ENCODE measurements around the gene SLC25A25. TPM values are rescaled to one million over a fixed set of nuclear protein-coding genes. Genes with fewer than 3 reads are reported as not detected.
"Not testable (repeated sequence)": the region's sequence is repeated elsewhere in the genome, so short reads cannot be mapped to it uniquely, and the experiment has no call there.

SLC25A25 gene
- total and polyA plus RNA-seq, 11 donors = 1.7 to 15.1 (median 6.7) TPM

DNA sequence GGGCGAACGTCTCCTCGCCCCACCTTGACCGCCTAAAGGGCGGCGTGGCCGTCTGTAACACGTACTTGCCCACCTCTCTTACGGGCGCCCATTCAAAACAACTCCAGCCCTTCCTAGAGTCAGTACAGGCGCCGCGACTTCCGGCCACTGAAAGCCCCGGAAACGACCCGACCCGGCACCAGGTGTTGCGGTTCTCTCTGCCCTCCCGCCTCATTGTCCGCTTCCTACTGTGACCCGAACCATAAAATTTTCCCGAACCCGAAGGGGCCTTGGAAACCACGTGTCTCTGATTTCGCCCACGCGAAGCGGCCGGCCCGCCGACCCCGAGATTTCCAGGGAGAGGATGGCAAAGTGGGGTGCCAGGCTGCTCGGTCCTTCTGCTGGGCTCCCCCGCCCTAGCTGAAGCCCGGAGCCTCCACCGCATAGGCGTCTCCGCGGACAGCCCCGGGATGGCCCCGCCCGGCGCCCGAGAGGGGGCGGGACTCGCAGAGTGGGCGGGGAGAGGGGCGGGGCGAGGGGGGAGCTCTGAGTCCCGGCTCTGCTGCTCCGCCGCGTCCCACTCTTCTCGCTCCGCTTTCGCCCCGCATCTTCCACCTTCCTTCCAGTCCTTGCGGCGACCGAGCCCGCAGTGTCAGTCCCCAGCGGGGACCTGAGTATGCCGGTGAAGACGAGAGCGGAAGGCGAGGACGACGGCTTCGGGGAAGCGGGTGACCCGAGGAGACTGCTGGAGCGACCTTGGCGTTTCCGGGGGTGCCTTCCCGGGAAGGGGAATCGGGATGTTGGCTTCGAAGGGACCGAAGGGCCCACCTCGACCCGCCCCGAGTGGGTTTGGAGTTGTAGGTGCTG lies 60.2 kb downstream of the SLC25A25 start:
- H3K4me1 ChIP-seq = peaks cover 3 to 45% (median 33%) of the 10 kb centered on the region in 12 donors
- peaks cover 0 to 4% (median 0%) of the 10 kb centered on the region in 12 donors for H3K9me3 ChIP-seq
- peak; percentile 80 to 91 (median 87) for DNase-seq
- H3K4me3 ChIP-seq = peak overlapping the region; percentile 53 to 99 (median 94)
- intact Hi-C loops (cut with DNase I) = loop anchor here in 2 of 10 donors (2.0 kb wide), 2 partner anchors 29 to 33 kb away; partner anchors contain the start of gene BBLN (in 1 of the 2)
- H3K27me3 ChIP-seq = no peaks in the 10 kb centered on the region
- 0 to 1% (median 1%) methylated on average over 37 to 82 of the region's 82 CpGs for WGBS, 4 donors
- peak overlapping the region; percentile 91 to 100 (median 98) for H3K27ac ChIP-seq
- H3K36me3 ChIP-seq = peaks cover 0 to 18% (median 14%) of the 10 kb centered on the region in 9 donors
- TF ChIP-seq POLR2A (IDR thresholded peaks at IDR 0.05) = peak in 1 of 2 donors; percentile 54
- TF ChIP-seq, protein P1, sequence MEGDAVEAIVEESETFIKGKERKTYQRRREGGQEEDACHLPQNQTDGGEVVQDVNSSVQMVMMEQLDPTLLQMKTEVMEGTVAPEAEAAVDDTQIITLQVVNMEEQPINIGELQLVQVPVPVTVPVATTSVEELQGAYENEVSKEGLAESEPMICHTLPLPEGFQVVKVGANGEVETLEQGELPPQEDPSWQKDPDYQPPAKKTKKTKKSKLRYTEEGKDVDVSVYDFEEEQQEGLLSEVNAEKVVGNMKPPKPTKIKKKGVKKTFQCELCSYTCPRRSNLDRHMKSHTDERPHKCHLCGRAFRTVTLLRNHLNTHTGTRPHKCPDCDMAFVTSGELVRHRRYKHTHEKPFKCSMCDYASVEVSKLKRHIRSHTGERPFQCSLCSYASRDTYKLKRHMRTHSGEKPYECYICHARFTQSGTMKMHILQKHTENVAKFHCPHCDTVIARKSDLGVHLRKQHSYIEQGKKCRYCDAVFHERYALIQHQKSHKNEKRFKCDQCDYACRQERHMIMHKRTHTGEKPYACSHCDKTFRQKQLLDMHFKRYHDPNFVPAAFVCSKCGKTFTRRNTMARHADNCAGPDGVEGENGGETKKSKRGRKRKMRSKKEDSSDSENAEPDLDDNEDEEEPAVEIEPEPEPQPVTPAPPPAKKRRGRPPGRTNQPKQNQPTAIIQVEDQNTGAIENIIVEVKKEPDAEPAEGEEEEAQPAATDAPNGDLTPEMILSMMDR (IDR thresholded peaks at IDR 0.05) = no peak
- ATAC-seq = peak; percentile 86 to 92 (median 88)

DNA sequence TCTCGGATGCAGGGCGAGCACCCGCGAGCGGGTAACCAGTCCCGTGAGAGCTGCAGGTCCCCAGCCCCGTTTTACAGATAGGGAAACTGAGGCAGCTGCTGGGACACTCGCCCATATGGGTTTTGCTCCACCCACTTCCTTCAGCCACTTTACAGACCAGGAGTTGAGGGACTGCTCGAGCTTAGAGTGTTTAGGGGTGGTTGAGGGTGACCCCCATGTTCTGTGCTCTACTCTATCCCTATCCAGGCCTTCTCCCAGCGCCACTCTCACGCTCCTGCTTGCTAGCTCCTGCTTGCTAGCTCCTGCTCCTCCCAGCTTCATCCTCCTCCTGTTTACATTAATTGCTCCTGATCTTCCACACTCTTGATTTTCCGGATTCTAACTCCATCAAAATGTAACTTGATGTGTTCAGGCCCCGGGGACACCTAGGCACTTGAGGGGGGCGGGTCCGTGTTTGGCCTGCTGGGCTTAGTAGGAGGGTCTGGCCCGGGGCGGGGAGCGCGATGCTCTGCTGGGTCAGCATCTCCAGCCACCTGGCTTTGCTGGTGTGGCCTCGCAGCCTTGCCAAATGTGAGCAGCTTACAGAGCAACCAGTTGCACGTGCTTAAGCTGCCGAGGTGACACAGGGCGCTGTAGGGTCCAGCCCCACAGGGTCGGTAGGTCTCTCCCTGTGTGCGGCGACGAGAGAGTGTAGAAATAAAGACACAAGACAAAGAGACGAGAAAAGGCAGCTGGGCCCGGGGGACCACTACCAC lies 61.0 kb downstream of the SLC25A25 start:
- peak overlapping the region; percentile 53 to 99 (median 94) for H3K4me3 ChIP-seq
- H3K27me3 ChIP-seq = no peaks in the 10 kb centered on the region
- ATAC-seq (no peak), DNase-seq (peak in 2 of 5 donors; percentile 33 to 59)
- intact Hi-C loops (cut with DNase I) = loop anchor here in 1 of 10 donors (2.0 kb wide), 1 partner anchor 32 kb away; the partner anchor contains the start of gene BBLN
- peaks cover 0 to 10% (median 6%) of the 10 kb centered on the region in 9 donors for H3K36me3 ChIP-seq
- TF ChIP-seq, protein P1 (IDR thresholded peaks at IDR 0.05) = no peak
- TF ChIP-seq POLR2A (IDR thresholded peaks at IDR 0.05) = no peak
- WGBS, 4 donors = 62 to 69% (median 66%) methylated on average over 27 to 29 of the region's 29 CpGs
- H3K4me1 ChIP-seq = peaks cover 3 to 45% (median 33%) of the 10 kb centered on the region in 12 donors
- H3K9me3 ChIP-seq = peaks cover 0 to 7% (median 0%) of the 10 kb centered on the region in 12 donors
- peak overlapping the region; percentile 91 to 100 (median 98) for H3K27ac ChIP-seq

DNA sequence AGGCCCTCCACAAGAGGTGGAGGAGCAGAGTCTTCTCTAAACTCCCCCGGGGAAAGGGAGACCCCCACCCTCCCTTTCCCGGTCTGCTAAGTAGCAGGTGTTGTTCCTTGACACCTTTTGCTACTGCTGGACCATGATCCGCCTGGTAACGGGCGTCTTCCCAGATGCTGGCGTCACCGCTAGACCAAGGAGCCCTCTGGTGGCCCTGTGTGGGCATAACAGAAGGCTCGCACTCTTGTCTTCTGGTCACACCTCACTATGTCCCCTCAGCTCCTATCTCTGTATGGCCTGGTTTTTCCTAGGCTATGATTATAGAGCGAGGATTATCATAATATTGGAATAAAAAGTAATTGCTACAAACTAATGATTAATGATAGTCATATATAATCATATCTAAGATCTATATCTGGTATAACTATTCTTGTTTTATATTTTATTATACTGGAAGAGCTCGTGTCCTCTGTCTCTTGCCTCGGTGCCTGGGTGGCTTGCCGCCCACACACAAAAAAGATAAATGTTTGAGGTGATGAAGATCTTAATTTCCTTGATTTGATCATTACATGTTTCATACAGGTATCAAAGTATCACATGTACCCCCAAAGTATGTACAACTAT lies 62.1 kb downstream of the SLC25A25 start:
- DNase-seq = peak in 3 of 5 donors; percentile 49 to 71 (median 60)
- peaks cover 3 to 41% (median 30%) of the 10 kb centered on the region in 12 donors for H3K4me1 ChIP-seq
- intact Hi-C loops (cut with DNase I) = loop anchor here in 1 of 10 donors (2.0 kb wide), 1 partner anchor 31 kb away; the partner anchor contains the start of gene BBLN
- not testable (repeated sequence) for H3K27ac ChIP-seq, H3K4me3 ChIP-seq, H3K27me3 ChIP-seq, ATAC-seq, H3K9me3 ChIP-seq, H3K36me3 ChIP-seq
- 28 to 35% (median 33%) methylated on average over 8 to 12 of the region's 12 CpGs for WGBS, 4 donors
- TF ChIP-seq, protein P1 (IDR thresholded peaks at IDR 0.05) = peak; percentile 36 to 59 (median 48)

DNA sequence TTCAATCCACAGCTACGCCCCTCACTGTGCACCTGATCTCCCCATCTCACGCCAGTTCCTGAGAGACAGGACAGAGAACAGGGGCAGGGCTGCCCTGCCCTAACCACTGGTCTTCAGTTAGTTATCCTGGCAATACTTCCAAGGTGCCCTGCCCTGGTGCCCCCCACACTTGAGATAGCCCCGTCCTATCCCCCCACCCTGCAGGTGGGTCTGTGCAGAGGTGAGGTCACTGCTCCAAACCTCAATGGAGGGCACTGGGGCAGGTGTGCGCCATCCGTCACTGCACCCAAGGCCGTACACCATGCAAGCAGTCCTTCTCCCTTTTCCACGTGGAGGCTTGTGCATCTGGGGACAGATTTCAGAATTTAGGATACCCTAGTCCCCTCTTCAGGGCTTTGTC lies 62.6 kb downstream of the SLC25A25 start:
- H3K9me3 ChIP-seq; H3K4me3 ChIP-seq; H3K27ac ChIP-seq; intact Hi-C loops (cut with DNase I); H3K27me3 ChIP-seq; ATAC-seq; H3K36me3 ChIP-seq: not testable (repeated sequence)
- WGBS, 4 donors = 61 to 72% (median 63%) methylated on average over 7 of the region's 7 CpGs
- peak in 2 of 5 donors; percentile 10 to 18 for DNase-seq
- peaks cover 3 to 35% (median 24%) of the 10 kb centered on the region in 12 donors for H3K4me1 ChIP-seq

DNA sequence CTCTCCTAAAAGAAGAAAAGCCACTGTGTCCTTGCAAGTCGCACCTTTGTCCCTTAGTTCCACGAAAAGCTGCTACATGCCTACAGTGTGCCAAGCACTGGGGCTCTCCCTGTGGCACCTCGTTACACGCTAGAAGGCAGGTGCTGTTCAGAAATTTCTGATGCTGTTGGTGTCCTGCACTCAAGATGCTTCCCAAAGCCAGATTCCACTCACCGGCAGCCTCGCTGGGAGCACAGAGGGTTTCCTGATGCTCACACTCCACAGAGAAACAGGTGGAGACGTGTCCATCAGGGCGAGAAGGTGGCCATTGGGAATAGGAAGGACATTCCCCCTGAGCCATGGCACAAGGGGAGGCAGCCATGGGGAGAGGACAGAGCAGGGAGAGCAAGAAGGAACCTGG lies 63.3 kb downstream of the SLC25A25 start:
- intact Hi-C loops (cut with DNase I); H3K4me3 ChIP-seq; ATAC-seq; H3K36me3 ChIP-seq; H3K27me3 ChIP-seq; H3K9me3 ChIP-seq: not testable (repeated sequence)
- Histone ChIP-seq H3K4me1 (peaks cover 3 to 28% (median 17%) of the 10 kb centered on the region in 12 donors), H3K27ac (peak overlapping the region in 1 of 12 donors; percentile 14)
- DNase-seq = peak in 3 of 5 donors; percentile 18 to 30 (median 22)
- 88 to 90% (median 89%) methylated on average over 8 of the region's 8 CpGs for WGBS, 4 donors

DNA sequence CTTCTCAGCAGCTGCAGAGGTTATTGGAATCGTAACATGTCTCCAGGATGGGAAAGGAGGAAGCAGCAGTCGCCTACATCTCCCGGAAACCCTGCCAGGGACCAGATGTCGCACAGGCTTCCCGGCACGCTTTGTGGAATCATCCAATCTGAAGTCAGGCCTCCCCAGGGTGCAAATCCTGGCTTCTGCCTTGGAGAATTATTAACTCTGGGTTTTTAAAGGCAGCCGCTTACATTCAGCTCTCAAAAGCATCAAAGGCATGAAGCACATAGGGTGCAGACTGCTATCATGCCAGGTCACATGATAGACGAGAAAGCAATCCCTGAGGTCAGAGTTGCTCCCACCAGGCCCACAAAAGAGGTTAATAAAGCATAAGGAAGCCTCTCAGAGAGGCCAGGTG lies 64.1 kb downstream of the SLC25A25 start:
- H3K36me3 ChIP-seq; ATAC-seq; H3K27me3 ChIP-seq; H3K4me3 ChIP-seq; H3K9me3 ChIP-seq; intact Hi-C loops (cut with DNase I): not testable (repeated sequence)
- H3K27ac ChIP-seq = peak overlapping the region in 2 of 12 donors; percentile 13 to 14
- H3K4me1 ChIP-seq = peaks cover 0 to 20% (median 11%) of the 10 kb centered on the region in 12 donors
- DNase-seq = peak; percentile 48 to 71 (median 56)
- WGBS, 4 donors = 32 to 52% (median 42%) methylated on average over 7 to 8 of the region's 8 CpGs

DNA sequence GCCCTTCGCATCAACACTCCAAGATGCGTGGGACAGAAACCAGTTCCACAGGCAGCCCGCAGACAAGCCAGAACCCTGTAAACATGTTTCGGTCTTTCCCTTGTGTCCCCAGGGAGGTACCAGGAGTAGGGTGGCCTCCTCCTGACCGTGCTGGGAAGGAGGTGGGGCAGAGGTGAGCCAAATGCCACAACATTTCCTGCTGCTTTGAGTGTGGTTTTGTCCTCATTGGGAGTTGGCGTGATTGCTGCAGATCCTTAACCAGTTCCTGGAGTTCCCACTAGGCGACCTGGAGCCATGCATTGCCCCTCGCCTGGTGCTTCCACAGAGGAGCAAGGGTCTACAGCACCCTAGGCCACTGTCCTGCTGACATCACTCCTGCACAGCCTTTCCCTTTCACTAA lies 67.5 kb downstream of the SLC25A25 start:
- H3K9me3 ChIP-seq; H3K27me3 ChIP-seq; H3K27ac ChIP-seq; ATAC-seq; H3K36me3 ChIP-seq; H3K4me3 ChIP-seq; intact Hi-C loops (cut with DNase I): not testable (repeated sequence)
- peaks cover 0 to 10% (median 4%) of the 10 kb centered on the region in 12 donors for H3K4me1 ChIP-seq
- WGBS, 4 donors = 70 to 89% (median 81%) methylated on average over 8 of the region's 8 CpGs
- peak in 2 of 5 donors; percentile 4 for DNase-seq
